Measurements from ENCODE around the gene SCN5A.

The SCN5A gene

GRCh38 chr3:38622336-38622735 lies 27.2 kb downstream of the SCN5A start:
- no peak for FAIRE-seq

GRCh38 chr3:38620236-38620635 lies 29.3 kb downstream of the SCN5A start:
- no peak for FAIRE-seq

GRCh38 chr3:38618343-38618742 lies 31.1 kb downstream of the SCN5A start:
- FAIRE-seq = no peak

DNA sequence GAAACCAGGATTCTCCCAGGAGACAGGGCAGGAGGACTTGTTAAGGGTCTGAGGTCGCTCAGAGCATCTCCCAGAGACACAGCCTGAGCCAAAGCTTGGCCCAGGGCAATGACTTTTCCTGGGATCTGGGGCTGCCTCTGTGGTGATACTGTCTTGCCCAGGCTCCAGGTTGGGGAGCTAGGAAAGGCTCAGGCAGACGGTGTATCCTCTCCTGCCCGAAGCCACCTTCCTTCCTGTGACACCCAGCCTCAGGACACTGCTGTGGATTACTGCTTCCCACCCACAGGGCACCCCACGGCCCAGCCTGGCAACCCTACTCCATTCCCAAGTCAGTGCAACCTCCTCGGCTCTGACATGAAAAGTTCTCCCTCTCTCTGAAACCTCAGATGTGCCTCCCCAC lies 31.9 kb downstream of the SCN5A start:
- FAIRE-seq = no peak

DNA sequence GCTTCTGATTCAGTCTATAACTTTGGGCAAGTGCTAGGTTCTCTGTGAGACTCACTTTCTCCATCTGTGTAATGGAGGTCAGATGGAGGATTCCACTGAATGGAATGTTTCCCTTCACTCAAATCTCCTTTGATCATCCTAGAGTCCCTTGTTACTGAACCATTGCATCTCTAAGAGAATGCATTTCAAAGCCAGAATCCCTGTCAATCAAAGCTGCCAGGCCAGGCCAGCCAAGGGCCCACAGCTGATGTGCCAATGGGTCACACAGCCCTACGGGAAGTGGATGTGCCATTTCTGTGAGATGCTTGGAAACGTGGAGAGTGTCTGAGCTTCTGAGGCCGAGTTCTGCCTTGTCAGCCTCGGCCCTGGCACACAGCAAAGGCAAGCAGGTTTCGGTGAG lies 32.4 kb downstream of the SCN5A start:
- no peak for FAIRE-seq

DNA sequence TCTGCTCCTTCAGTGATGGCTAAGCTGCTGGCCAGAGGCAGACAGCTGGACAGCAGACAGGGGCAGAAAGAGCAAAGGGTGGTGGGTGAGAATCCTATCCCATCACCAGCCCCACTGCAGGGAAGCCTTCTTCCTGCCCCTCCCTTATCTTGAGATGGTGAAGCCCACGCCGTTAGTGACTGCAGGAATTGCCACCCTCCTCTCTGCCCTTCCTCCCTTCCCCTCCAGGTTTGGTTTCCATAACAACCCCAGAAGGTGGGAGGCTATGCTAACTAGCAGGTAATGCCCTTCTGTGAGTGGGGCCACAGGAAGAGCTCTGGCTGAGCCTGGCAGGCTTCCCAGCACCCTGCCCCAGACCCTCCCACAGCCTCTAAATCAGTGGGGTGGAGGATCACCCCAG lies 32.8 kb downstream of the SCN5A start:
- FAIRE-seq = no peak

DNA sequence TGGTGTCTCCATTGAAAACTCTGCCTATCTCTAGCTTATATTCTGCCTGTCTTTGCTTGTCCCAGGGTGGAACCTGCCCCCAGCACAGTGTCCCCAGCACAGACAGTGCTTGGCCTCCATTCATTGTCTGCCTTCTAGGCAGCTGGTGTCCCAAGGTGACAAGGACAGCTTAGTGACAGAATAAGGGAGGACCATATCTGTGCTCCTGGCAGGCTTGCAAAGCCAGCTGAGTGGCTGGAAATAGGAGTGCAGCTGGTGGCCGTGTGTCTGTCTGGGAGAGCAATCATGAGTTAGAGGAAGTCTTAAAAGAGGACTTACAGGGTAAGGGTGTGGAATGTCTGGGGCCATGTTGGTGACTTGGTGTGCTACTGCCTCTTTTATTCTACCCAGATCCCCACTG lies 33.4 kb downstream of the SCN5A start:
- no peak for FAIRE-seq

GRCh38 chr3:38614651-38615352 lies 34.7 kb downstream of the SCN5A start:
- FAIRE-seq = no peak

DNA sequence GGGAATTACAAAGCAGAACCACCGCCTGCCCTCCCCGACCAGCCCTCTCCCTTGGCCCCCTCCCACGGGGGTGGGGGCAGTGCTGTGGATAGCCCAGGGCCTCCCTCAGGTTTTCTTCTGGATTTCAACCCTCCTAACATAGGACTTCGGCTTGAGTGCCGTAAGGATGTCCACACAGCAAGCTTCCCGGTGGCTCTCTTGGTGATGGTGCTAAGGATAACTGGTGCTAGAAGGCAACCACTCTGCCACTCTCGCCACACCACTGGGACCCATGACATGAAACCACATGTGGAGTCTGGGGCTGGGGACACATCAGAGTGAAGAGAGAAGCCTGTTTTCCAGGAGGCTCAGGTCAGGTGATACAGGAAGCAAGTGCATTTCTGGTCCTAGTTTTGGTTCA lies 35.4 kb downstream of the SCN5A start:
- no peak for FAIRE-seq

DNA sequence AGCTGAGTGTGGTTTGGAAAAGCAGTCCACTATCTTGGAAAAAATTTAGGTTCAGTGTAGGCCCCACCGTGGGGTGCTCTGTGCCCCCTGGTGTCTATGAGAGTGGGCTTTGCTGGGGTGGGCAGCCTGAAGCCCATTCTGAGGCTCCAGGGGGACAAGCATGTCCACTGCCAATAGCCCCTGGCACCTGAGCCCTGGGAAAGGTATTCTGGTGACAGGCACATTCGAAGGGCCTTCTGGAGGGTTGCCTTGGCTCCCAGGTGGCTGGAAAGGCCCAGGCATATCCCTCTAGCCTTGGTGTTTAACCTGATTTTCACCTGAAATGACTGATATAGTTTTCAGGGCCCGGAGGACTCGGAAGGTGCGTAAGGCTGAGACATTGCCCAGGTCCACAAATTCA lies 36.1 kb downstream of the SCN5A start:
- no peak for FAIRE-seq

DNA sequence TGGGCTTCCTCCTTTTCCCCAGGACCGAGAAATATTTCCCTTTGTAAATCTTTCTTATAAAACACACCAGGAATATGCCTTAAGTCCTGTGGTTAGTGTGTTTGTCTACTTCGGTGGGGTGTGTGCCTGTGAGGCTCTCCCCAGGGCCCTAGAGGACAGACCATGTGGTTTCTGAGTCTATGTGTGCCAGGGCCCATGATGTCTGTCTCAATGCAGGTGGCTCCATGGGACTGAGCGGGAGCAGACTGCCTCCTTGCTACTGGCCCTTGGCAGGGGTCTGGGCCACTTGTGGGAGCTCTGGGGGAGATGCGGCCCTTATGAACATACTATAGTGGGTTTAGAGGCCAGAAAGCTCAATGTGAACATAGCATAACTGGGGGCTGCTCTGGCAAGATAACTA lies 37.6 kb downstream of the SCN5A start:
- no peak for FAIRE-seq

DNA sequence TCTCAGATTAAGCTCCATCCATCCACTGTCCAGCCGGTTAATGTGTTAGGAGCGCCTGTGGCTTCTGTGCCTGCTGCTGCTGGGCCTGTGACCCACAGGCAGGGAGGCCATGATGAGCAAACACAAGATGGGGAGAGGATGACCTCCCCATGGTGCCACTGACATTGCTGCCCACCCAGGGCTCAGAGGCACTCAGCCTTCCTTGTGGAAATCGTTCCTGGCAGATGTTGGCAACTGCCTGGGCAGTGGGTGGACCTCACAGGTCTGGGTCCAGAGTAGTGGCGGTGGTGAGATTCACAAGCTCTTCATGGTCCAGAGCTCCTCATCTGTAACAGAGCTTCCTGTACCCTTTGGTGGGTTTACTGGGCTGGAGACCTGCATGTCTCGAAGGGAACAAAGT lies 38.6 kb downstream of the SCN5A start:
- FAIRE-seq = no peak

DNA sequence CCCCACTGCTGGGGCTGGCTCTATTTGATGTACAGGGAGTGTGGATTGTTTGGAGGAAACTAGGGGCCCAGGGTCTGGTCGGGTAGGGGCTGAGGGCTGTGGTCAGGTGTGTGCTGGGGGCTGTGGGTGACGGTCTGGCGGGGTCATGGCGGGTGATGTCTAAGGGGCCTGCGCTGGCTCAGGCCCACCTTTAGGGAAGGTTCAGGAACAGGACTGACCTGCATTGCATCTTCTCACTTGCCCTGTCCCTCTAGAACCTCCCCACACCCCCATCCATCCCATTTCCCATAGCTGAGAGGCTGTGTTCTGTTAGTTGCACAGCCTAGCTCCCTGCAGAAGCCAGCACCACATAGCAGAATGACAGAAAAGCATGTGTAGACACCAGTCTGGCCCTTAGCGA lies 39.1 kb downstream of the SCN5A start:
- FAIRE-seq = no peak

DNA sequence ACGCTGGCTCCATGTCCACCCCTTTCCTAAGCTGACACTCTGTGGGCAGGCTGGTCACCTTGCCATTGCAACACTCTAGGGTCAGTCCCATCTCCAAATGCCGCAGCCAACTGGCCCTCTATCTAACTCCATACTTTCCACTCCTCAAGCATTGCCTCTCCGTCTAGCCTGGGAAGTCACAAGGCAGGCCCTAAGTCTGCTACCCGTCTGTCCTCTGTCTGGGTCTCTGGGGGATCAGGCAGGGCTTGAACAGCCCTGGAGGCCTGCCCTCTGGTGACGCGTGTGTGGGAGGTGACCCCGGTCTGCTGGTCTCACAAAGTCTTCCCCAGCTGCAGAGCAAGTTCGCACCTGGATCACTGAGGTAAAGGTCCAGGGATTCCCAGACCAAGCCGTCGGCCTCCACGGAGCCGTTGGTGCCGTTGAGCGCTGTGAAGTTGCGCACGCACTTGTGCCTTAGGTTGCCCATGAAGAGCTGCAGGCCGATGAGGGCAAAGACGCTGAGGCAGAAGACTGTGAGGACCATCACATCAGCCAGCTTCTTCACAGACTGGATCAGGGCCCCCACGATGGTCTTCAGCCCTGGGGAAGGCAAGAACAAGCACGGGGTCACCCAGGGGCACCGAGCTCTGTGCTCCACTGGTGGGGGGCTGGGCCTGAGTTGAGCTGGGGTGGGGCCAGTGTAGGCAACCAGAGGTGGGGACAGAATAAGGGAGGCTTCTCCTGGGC lies 39.9 kb downstream of the SCN5A start:
- no peak for FAIRE-seq

GRCh38 chr3:38608961-38609360 lies 40.5 kb downstream of the SCN5A start:
- no peak for FAIRE-seq

- no peak for FAIRE-seq
Observed at GRCh38 chr3:38608086-38608775, 41.3 kb downstream of the SCN5A start.

- FAIRE-seq = no peak
Observed at GRCh38 chr3:38606561-38606960, 42.9 kb downstream of the SCN5A start.

- FAIRE-seq = no peak
Observed at GRCh38 chr3:38605981-38606380, 43.5 kb downstream of the SCN5A start.

DNA sequence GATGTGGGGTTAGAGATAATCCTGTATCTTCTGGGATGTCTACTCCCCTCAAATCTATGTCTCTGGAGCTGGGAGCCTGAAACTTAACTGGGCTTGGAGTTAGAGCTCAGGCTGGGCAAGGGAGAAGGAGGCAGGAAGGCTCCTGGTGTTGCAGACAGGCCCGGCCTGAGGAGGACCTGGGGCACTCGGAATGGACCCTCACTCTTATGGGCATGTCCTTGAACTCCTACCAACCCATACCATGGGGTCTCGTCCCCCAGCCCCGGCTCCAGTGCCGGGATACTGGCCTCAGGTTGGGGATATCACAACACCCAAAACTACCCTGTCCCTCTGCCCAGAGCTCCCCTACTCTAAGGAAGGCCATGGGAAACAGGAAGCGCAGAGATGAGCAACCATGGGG lies 45.2 kb downstream of the SCN5A start:
- FAIRE-seq = no peak

DNA sequence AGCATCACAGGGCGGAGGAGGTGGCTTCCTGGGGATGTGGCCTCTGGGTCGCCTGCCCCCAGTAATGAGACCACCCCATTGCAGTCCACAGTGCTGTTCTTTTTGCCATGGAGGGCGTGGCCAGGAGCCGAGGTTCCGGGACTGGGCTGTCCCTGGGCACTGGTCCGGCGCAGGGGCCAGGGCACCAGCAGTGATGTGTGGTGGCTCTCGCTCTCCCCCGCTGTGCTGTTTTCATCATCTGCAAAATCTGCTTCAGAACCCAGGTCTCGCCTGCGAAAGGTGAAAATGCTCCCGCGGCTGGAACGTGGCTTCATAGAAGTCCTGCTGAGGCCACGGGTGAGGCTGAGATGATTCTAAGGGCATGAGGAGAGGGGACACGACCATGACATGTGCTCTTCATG lies 45.8 kb downstream of the SCN5A start:
- FAIRE-seq = no peak

GRCh38 chr3:38602576-38603250 lies 46.8 kb downstream of the SCN5A start:
- no peak for FAIRE-seq

DNA sequence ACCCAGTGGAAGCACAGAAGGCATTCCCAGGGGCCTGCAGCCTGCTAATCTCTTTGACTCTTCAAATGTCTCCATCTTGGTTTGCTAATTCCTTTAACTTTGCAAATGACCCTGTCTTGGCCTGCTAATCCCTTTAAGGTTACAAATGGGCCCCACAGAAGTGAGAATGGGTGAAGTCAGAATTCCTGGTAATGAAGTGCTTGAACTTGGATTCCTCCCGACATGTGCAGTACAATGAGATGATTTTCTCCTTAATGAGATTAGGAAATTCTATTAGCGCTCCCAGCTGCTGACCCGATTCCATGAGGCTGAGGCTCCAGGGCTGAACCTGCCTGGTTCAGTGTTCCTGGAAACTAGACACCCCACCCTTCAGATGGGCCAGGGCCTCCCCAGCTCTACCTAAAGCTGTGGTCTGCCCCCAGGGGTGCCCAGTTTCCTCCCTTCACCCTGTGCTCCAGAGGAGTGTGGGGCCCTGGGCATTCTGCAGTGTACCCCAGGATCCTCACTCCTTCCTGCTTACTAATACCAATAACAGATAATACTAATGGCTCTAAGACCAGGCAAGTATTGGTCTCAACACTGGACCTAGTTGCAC lies 47.4 kb downstream of the SCN5A start:
- no peak for FAIRE-seq

DNA sequence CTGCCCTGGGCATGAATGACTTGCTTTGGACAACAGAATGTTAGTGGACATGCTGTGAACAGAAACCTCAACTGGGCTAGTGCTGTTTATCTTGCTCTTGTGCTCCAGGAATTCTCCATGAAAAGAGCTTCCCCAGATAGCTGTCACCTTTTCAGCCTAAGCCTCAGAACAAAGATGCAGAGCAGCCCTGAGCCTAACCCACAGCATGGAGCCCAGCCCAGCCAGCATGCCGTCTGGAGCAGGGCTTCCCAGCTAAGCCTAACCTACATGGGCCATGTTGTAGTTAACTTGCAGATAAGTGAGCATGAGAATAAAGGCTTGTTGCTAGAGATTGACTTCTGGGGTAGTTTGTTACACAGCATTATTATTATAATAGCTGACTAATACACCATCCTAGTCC lies 48.9 kb downstream of the SCN5A start:
- no peak for FAIRE-seq
